MCF 10A (cell line): ENCODE results near the gene PEAK1. TPM values are rescaled to one million over a fixed set of nuclear protein-coding genes. Genes with fewer than 3 reads are reported as not detected.

Experiments used
- Bru-seq: library from RNA; stranded (reverse); fragments of 400-500 nt; gene quantifications from one replicate; lab custom pipeline; 2021; lab: Mats Ljungman, UMichigan
- BruChase-seq, 2 experiments: library from RNA; stranded (reverse); fragments of 400-500 nt; gene quantifications; one replicate each; lab custom pipeline; 2021; lab: Mats Ljungman, UMichigan
- BruUV-seq: library from RNA; stranded (reverse); fragments of 400-500 nt; replicated peaks from 2 replicates; lab custom pipeline; 2021; lab: Mats Ljungman, UMichigan
- CTCF ChIA-PET: fragments of 300-600 bp; sonication (Branson Sonifier 250); formaldehyde crosslinking; extraction: SDS; loops from one replicate; lab custom pipeline; 2021; ENCODE audit warnings: antibody characterized with exemption, inconsistent platforms; lab: Yijun Ruan, JAX
- POLR2A ChIA-PET: fragments of 300-600, 350-650 bp; sonication (Branson Sonifier 250); formaldehyde crosslinking; extraction: SDS; loops from one replicate; lab custom pipeline; 2020; ENCODE audit warnings: antibody characterized with exemption, inconsistent platforms; lab: Yijun Ruan, JAX
- DNase-seq: peaks from one replicate; pipeline ENCODE4 v3.0.0-alpha.2; 2018; ENCODE audit not compliant: unreplicated experiment
- H3K27ac Mint-ChIP-seq: one replicate; pipeline ENCODE4 v1.8.0; 2022; ENCODE audit warnings: mild to moderate bottlenecking, low read depth, mixed read lengths; ENCODE audit not compliant: unreplicated experiment
- H3K27me3 Mint-ChIP-seq: one replicate; pipeline ENCODE4 v1.8.0; 2022; ENCODE audit warnings: mixed read lengths; ENCODE audit not compliant: insufficient read depth, unreplicated experiment
- H3K36me3 Mint-ChIP-seq: one replicate; pipeline ENCODE4 v1.8.0; 2022; ENCODE audit warnings: mild to moderate bottlenecking, moderate library complexity, mixed read lengths; ENCODE audit not compliant: insufficient read depth, unreplicated experiment
- H3K4me1 Mint-ChIP-seq: one replicate; pipeline ENCODE4 v1.8.0; 2022; ENCODE audit warnings: mixed read lengths; ENCODE audit not compliant: insufficient read depth, unreplicated experiment
- H3K4me3 Mint-ChIP-seq: one replicate; pipeline ENCODE4 v1.8.0; 2022; ENCODE audit warnings: mild to moderate bottlenecking, moderate library complexity, mixed read lengths; ENCODE audit not compliant: unreplicated experiment
- H3K9me3 Mint-ChIP-seq: one replicate; pipeline ENCODE4 v1.8.0; 2022; ENCODE audit warnings: mixed read lengths; ENCODE audit not compliant: unreplicated experiment
- intact Hi-C: fragments of 100-400 bp; cut with micrococcal nuclease; formaldehyde crosslinking; loops from 2 replicates; pipeline ENCODE4 v1.14.1; 2022
- long read RNA-seq: library from polyadenylated mRNA; stranded (forward); transcript quantifications from one replicate; pipeline ENCODE4 v2.0.0, GENCODE V29; 2022
- total RNA-seq: library from RNA; stranded (reverse); gene quantifications from 2 replicates; pipeline ENCODE4 v1.2.3, GENCODE V29; 2022
- TF ChIP-seq, protein P1 (sequence below): fragments of 200-600 bp; IDR thresholded peaks from one replicate; pipeline ENCODE4 v1.8.0; 2022; ENCODE audit warnings: antibody characterized with exemption, mild to moderate bottlenecking; ENCODE audit not compliant: unreplicated experiment

The PEAK1 gene, protein sequence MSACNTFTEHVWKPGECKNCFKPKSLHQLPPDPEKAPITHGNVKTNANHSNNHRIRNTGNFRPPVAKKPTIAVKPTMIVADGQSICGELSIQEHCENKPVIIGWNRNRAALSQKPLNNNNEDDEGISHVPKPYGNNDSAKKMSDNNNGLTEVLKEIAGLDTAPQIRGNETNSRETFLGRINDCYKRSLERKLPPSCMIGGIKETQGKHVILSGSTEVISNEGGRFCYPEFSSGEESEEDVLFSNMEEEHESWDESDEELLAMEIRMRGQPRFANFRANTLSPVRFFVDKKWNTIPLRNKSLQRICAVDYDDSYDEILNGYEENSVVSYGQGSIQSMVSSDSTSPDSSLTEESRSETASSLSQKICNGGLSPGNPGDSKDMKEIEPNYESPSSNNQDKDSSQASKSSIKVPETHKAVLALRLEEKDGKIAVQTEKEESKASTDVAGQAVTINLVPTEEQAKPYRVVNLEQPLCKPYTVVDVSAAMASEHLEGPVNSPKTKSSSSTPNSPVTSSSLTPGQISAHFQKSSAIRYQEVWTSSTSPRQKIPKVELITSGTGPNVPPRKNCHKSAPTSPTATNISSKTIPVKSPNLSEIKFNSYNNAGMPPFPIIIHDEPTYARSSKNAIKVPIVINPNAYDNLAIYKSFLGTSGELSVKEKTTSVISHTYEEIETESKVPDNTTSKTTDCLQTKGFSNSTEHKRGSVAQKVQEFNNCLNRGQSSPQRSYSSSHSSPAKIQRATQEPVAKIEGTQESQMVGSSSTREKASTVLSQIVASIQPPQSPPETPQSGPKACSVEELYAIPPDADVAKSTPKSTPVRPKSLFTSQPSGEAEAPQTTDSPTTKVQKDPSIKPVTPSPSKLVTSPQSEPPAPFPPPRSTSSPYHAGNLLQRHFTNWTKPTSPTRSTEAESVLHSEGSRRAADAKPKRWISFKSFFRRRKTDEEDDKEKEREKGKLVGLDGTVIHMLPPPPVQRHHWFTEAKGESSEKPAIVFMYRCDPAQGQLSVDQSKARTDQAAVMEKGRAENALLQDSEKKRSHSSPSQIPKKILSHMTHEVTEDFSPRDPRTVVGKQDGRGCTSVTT (N-terminal part only)
- total RNA-seq (17.5 and 20.0 TPM in 2 replicates), Bru-seq, nascent RNA (percentile 65 among the genes with signal in this experiment), BruChase-seq, experiment 1, labeled RNA remaining after a 6-hour chase (percentile 63 among the genes with signal in this experiment), BruChase-seq, experiment 2, labeled RNA remaining after a 2-hour chase (percentile 63 among the genes with signal in this experiment)
- long read RNA-seq, partial matches to known transcripts, result 1 of 6 reads
- long read RNA-seq, other reads (novel, unspliced or antisense), result 5 of 6 reads

GRCh38 chr15:77419836-77420609, at the start of gene PEAK1:
Gene PEAK1, minus strand, starts transcription at chr15:77420104. Its CDS starts 238,178 bp downstream, at chr15:77181926.
- Mint-ChIP-seq H3K4me1 (peaks cover 41% of the 10 kb centered on the region), H3K27me3 (no peaks in the 10 kb centered on the region), H3K4me3 (peak within 1 kb of the TSS; percentile 89), H3K36me3 (peaks cover 9% of the 10 kb centered on the region), H3K9me3 (no peaks in the 10 kb centered on the region), H3K27ac (peak within 1 kb of the TSS; percentile 98)
- intact Hi-C loops, result loop anchor here (2.0 to 10.0 kb wide), 3 partner anchors 77 to 235 kb away; no protein-coding TSS in a partner anchor
- TF ChIP-seq, protein P1, sequence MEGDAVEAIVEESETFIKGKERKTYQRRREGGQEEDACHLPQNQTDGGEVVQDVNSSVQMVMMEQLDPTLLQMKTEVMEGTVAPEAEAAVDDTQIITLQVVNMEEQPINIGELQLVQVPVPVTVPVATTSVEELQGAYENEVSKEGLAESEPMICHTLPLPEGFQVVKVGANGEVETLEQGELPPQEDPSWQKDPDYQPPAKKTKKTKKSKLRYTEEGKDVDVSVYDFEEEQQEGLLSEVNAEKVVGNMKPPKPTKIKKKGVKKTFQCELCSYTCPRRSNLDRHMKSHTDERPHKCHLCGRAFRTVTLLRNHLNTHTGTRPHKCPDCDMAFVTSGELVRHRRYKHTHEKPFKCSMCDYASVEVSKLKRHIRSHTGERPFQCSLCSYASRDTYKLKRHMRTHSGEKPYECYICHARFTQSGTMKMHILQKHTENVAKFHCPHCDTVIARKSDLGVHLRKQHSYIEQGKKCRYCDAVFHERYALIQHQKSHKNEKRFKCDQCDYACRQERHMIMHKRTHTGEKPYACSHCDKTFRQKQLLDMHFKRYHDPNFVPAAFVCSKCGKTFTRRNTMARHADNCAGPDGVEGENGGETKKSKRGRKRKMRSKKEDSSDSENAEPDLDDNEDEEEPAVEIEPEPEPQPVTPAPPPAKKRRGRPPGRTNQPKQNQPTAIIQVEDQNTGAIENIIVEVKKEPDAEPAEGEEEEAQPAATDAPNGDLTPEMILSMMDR, result no peak
- POLR2A ChIA-PET, result interaction anchor here (0.6 to 1.9 kb wide), 10 partner anchors 11 to 233 kb away, joined by 3 to 9 read pairs (median 4); no protein-coding TSS in a partner anchor
- DNase-seq, result peak; percentile 99
- CTCF ChIA-PET, result interaction anchor here (0.8 to 1.6 kb wide), 2 partner anchors 20 to 301 kb away, joined by 3 to 5 read pairs; no protein-coding TSS in a partner anchor
- BruUV-seq, result no TSS peak

DNA sequence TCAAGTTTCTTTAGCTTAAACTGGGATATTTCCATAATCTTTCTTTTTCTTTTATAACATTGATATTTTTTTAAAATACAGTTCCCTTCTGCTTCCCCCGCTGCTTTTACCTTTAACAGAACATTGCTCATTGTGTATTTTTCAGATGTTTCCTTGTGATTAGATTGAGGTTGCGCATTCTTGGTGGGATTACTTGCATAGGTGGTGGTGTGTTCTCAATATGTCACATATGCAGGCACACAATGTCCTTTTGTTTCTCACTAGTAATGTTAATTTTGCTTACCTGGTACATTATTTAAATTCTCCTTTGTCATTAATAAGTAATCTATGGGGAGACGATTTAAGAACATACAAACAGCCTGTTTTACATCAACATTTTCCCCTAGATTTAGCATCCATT, 49.0 kb upstream of the PEAK1 start:
- peak overlapping the region; percentile 56 for H3K27ac Mint-ChIP-seq
- POLR2A ChIA-PET, result no interaction called here
- intact Hi-C loops, result no loop called here
- H3K4me3 Mint-ChIP-seq, result no peak overlapping the region
- BruUV-seq, result no TSS peak
- peaks cover 36% of the 10 kb centered on the region for H3K36me3 Mint-ChIP-seq
- DNase-seq, result no peak
- TF ChIP-seq, protein P1, result no peak
- no peaks in the 10 kb centered on the region for H3K27me3 Mint-ChIP-seq
- no peaks in the 10 kb centered on the region for H3K9me3 Mint-ChIP-seq
- CTCF ChIA-PET, result no interaction called here
- H3K4me1 Mint-ChIP-seq, result peaks cover 6% of the 10 kb centered on the region

- no peak overlapping the region for H3K4me3 Mint-ChIP-seq
- ChIA-PET POLR2A (interaction anchor here (1.0 kb wide), 1 partner anchor 19 kb away, joined by 3 read pairs; no protein-coding TSS in a partner anchor), CTCF (interaction anchor here (1.1 kb wide), 2 partner anchors 13 to 16 kb away, joined by 3 to 4 read pairs; no protein-coding TSS in a partner anchor)
- H3K9me3 Mint-ChIP-seq, result no peaks in the 10 kb centered on the region
- H3K27ac Mint-ChIP-seq, result no peak overlapping the region
- no peaks in the 10 kb centered on the region for H3K4me1 Mint-ChIP-seq
- peaks cover 25% of the 10 kb centered on the region for H3K36me3 Mint-ChIP-seq
- BruUV-seq, result no TSS peak
- no peaks in the 10 kb centered on the region for H3K27me3 Mint-ChIP-seq
- TF ChIP-seq, protein P1, result no peak
- no peak for DNase-seq
- intact Hi-C loops, result no loop called here
Measured at GRCh38 chr15:77466521-77466920, 46.6 kb upstream of the PEAK1 start.
